ENCODE measurements around the gene FZD10. TPM values are rescaled to one million over a fixed set of nuclear protein-coding genes. Genes with fewer than 3 reads are reported as not detected.

FZD10 gene
- total RNA-seq, 1 donor from 2014 or later, result not detected

- CTCF ChIA-PET, result no interaction called here
- Mint-ChIP-seq H3K4me3 (no peak overlapping the region), H3K4me1 (no peaks in the 10 kb centered on the region), H3K27me3 (peaks cover 2% of the 10 kb centered on the region), H3K9me3 (no peaks in the 10 kb centered on the region), H3K36me3 (ENCODE audit: low read depth) (no peaks in the 10 kb centered on the region), H3K27ac (no peak overlapping the region)
- DNase-seq (no peak), ATAC-seq (ENCODE audit: low read depth) (no peak)
- TF ChIP-seq CTCF (IDR thresholded peaks at IDR 0.05), result no peak
- intact Hi-C loops (cut with micrococcal nuclease), result no loop called here
- POLR2A ChIA-PET, result no interaction called here
Observed at GRCh38 chr12:130137040-130138018, 24.9 kb upstream of the FZD10 start.

GRCh38 chr12:130138478-130138877, 23.8 kb upstream of the FZD10 start:
- Mint-ChIP-seq H3K4me1 (no peaks in the 10 kb centered on the region), H3K27ac (no peak overlapping the region), H3K4me3 (no peak overlapping the region), H3K9me3 (no peaks in the 10 kb centered on the region), H3K27me3 (peaks cover 2% of the 10 kb centered on the region), H3K36me3 (ENCODE audit: low read depth) (no peaks in the 10 kb centered on the region)
- TF ChIP-seq CTCF (IDR thresholded peaks at IDR 0.05), result no peak
- intact Hi-C loops (cut with micrococcal nuclease), result no loop called here
- CTCF ChIA-PET, result no interaction called here
- DNase-seq, result no peak
- POLR2A ChIA-PET, result no interaction called here
- ATAC-seq (ENCODE audit: low read depth), result no peak

GRCh38 chr12:130139567-130140421, 22.5 kb upstream of the FZD10 start:
- DNase-seq (no peak), ATAC-seq (ENCODE audit: low read depth) (no peak)
- Mint-ChIP-seq H3K36me3 (ENCODE audit: low read depth) (no peaks in the 10 kb centered on the region), H3K9me3 (no peaks in the 10 kb centered on the region), H3K4me1 (no peaks in the 10 kb centered on the region), H3K4me3 (no peak overlapping the region), H3K27me3 (peaks cover 2% of the 10 kb centered on the region), H3K27ac (no peak overlapping the region)
- POLR2A ChIA-PET, result no interaction called here
- intact Hi-C loops (cut with micrococcal nuclease), result no loop called here
- TF ChIP-seq CTCF (IDR thresholded peaks at IDR 0.05), result no peak
- CTCF ChIA-PET, result no interaction called here

GRCh38 chr12:130141105-130141504, 21.2 kb upstream of the FZD10 start:
- POLR2A ChIA-PET, result no interaction called here
- Mint-ChIP-seq H3K36me3 (ENCODE audit: low read depth) (no peaks in the 10 kb centered on the region), H3K27ac (no peak overlapping the region), H3K9me3 (no peaks in the 10 kb centered on the region), H3K27me3 (peaks cover 2% of the 10 kb centered on the region), H3K4me3 (no peak overlapping the region), H3K4me1 (no peaks in the 10 kb centered on the region)
- intact Hi-C loops (cut with micrococcal nuclease), result no loop called here
- ATAC-seq (ENCODE audit: low read depth), result no peak
- CTCF ChIA-PET, result no interaction called here
- no peak for TF ChIP-seq CTCF (IDR thresholded peaks at IDR 0.05)
- DNase-seq, result no peak

Measured in activated B cell treated with CpG ODN at 0.5 μM for 24 hours (primary cell).